A673 (cell line): Measurements from ENCODE around the gene ABRACL. TPM values are rescaled to one million over a fixed set of nuclear protein-coding genes. Genes with fewer than 3 reads are reported as not detected.

Experiments used
- BruUV-seq: library from RNA; stranded (reverse); fragments of 400-500 nt; replicated peaks from 2 replicates; lab custom pipeline; 2021; lab: Mats Ljungman, UMichigan
- CTCF ChIA-PET: fragments of 300-600 bp; sonication (Branson Sonifier 250); formaldehyde crosslinking; loops from one replicate; lab custom pipeline; 2022; ENCODE audit warnings: antibody characterized with exemption; lab: Charles Lee
- POLR2A ChIA-PET: fragments of 300-600 bp; sonication (Branson Sonifier 250); formaldehyde crosslinking; loops from one replicate; lab custom pipeline; 2022; ENCODE audit warnings: antibody characterized with exemption; ENCODE audit not compliant: low non-redundant PET; lab: Charles Lee
- DNase-seq: peaks from one replicate; pipeline ENCODE4 v3.0.0-alpha.2; 2015; ENCODE audit warnings: low spot score
- H3K27ac ChIP-seq: fragments of 200-600 bp; sonication (generic); 2 replicates; pipeline ENCODE4 v1.5.1; 2016; ENCODE audit warnings: mixed run types, low read depth, mild to moderate bottlenecking, mixed read lengths, antibody characterized with exemption, low read length; ENCODE audit not compliant: poor library complexity, severe bottlenecking
- H3K27me3 ChIP-seq: fragments of 200-600 bp; sonication (generic); replicated peaks from 2 replicates; pipeline ENCODE4 v1.6.1; 2017; ENCODE audit warnings: mixed run types, low read depth, mild to moderate bottlenecking, mixed read lengths, antibody characterized with exemption, low read length; ENCODE audit not compliant: insufficient read depth, poor library complexity
- H3K36me3 ChIP-seq: fragments of 200-600 bp; sonication (generic); 2 replicates; pipeline ENCODE4 v1.6.1; 2016; ENCODE audit warnings: mixed run types, mild to moderate bottlenecking, mixed read lengths, antibody characterized with exemption, low read length; ENCODE audit not compliant: insufficient read depth, poor library complexity, severe bottlenecking
- H3K4me1 ChIP-seq: fragments of 200-600 bp; sonication (generic); 2 replicates; pipeline ENCODE4 v1.6.1; 2017; ENCODE audit warnings: mixed run types, mild to moderate bottlenecking, mixed read lengths, antibody characterized with exemption, low read length; ENCODE audit not compliant: insufficient read depth, poor library complexity, severe bottlenecking
- H3K4me3 ChIP-seq: fragments of 200-600 bp; sonication (generic); 2 replicates; pipeline ENCODE4 v1.5.1; 2016; ENCODE audit warnings: low read depth, mixed run types, mild to moderate bottlenecking, mixed read lengths, low read length; ENCODE audit not compliant: poor library complexity, severe bottlenecking
- H3K9me3 ChIP-seq: fragments of 200-600 bp; sonication (generic); 2 replicates; pipeline ENCODE4 v1.6.1; 2016; ENCODE audit warnings: mixed run types, low read depth, mild to moderate bottlenecking, mixed read lengths, antibody characterized with exemption, low read length; ENCODE audit not compliant: poor library complexity, severe bottlenecking
- CTCF ChIP-seq: fragments of 300-800, 200-600 bp; sonication (generic); conservative IDR thresholded peaks from 2 replicates; pipeline ENCODE4 v1.5.1; 2017; ENCODE audit warnings: low read depth, mild to moderate bottlenecking, antibody characterized with exemption, low read length, moderate library complexity, mixed read lengths
- EZH2 ChIP-seq: fragments of 200-600 bp; sonication (generic); IDR thresholded peaks from 2 replicates; pipeline ENCODE4 v1.6.1; 2017; ENCODE audit warnings: borderline replicate concordance, low read depth, mild to moderate bottlenecking, mixed read lengths, antibody characterized with exemption, low read length; ENCODE audit not compliant: poor library complexity, severe bottlenecking
- intact Hi-C: fragments of 100-400 bp; cut with micrococcal nuclease; formaldehyde crosslinking; loops from one replicate; pipeline ENCODE4 v1.10.0; 2022; ENCODE audit not compliant: unreplicated experiment
- total RNA-seq: library from RNA; stranded (reverse); gene quantifications from 2 replicates; pipeline ENCODE4 v1.2.3, GENCODE V29; 2021

ABRACL gene
- total RNA-seq, 1 experiment from 2014 or later, result 98.5 TPM

- no peak for DNase-seq
- peak overlapping the region; percentile 81 for H3K27ac ChIP-seq
- TSS peak; percentile 79 for BruUV-seq
- H3K36me3 ChIP-seq, result no peaks in the 10 kb centered on the region
- TF ChIP-seq CTCF (no peak), EZH2 (no peak)
- CTCF ChIA-PET, result no interaction called here
- H3K4me3 ChIP-seq, result peak overlapping the region; percentile 77
- no peaks in the 10 kb centered on the region for H3K9me3 ChIP-seq
- peaks cover 19% of the 10 kb centered on the region for H3K4me1 ChIP-seq
- intact Hi-C loops, result no loop called here
- POLR2A ChIA-PET, result no interaction called here
- no peaks in the 10 kb centered on the region for H3K27me3 ChIP-seq
Measured at GRCh38 chr6:139028215-139028657, 309 bp upstream of the ABRACL start.

- peaks cover 19% of the 10 kb centered on the region for H3K4me1 ChIP-seq
- no TSS peak for BruUV-seq
- peak overlapping the region; percentile 81 for H3K27ac ChIP-seq
- peak overlapping the region; percentile 77 for H3K4me3 ChIP-seq
- no peaks in the 10 kb centered on the region for H3K27me3 ChIP-seq
- intact Hi-C loops, result no loop called here
- DNase-seq, result peak; percentile 28
- TF ChIP-seq EZH2, result no peak
- no peak for TF ChIP-seq CTCF
- ChIA-PET POLR2A (interaction anchor here (0.6 kb wide), 1 partner anchor 52 kb away, joined by 3 read pairs; no protein-coding TSS in a partner anchor), CTCF (no interaction called here)
- H3K9me3 ChIP-seq, result no peaks in the 10 kb centered on the region
- no peaks in the 10 kb centered on the region for H3K36me3 ChIP-seq
Measured at GRCh38 chr6:139029470-139030227, 1.1 kb downstream of the ABRACL start.

- peak overlapping the region; percentile 81 for H3K27ac ChIP-seq
- ChIA-PET CTCF (no interaction called here), POLR2A (no interaction called here)
- no peak for TF ChIP-seq CTCF
- TF ChIP-seq EZH2, result no peak
- intact Hi-C loops, result no loop called here
- peak; percentile 15 for DNase-seq
- peaks cover 19% of the 10 kb centered on the region for H3K4me1 ChIP-seq
- peak overlapping the region; percentile 77 for H3K4me3 ChIP-seq
- peaks cover 6% of the 10 kb centered on the region for H3K36me3 ChIP-seq
- no peaks in the 10 kb centered on the region for H3K27me3 ChIP-seq
- BruUV-seq, result no TSS peak
- H3K9me3 ChIP-seq, result no peaks in the 10 kb centered on the region
Measured at GRCh38 chr6:139030228-139030963, 1.9 kb downstream of the ABRACL start.
